Measurements from ENCODE around the gene WNK2. TPM values are rescaled to one million over a fixed set of nuclear protein-coding genes. Genes with fewer than 3 reads are reported as not detected.

WNK2 gene
- total RNA-seq, 1 experiment from 2014 or later, result 0.14 TPM

- in situ Hi-C loops (cut with HindIII; ENCODE audit: low pct_unique_long_range_greater_than_20kb, low sequenced_read_pairs), result no loop called here
- DNase-seq (ENCODE audit: low read depth), result no peak
These were observed 2.1 kb upstream of the WNK2 start for GRCh38 chr9:93181672-93182435.

DNA sequence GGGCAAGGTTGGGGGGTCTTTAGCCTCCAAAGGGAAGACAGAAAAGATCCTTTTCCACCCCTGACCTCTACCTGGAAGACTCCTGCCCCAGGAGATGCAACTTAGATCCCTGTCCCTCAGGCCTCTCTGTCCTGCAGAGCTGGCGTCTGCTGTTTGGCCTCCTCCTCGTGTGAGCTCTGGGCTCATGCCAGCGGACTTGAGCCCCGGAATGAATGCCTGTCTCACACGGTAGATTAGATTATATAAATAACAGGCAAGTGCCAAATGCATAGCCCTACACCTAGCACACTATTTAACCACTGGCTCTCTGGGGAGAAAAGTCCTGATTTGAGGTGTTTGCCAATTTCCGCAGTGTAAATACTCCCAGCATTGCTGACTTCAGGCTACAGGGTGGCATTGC, 1.4 kb upstream of the WNK2 start:
- in situ Hi-C loops (cut with HindIII; ENCODE audit: low pct_unique_long_range_greater_than_20kb, low sequenced_read_pairs), result no loop called here

GRCh38 chr9:93183131-93183662, 742 bp upstream of the WNK2 start:
- in situ Hi-C loops (cut with HindIII; ENCODE audit: low pct_unique_long_range_greater_than_20kb, low sequenced_read_pairs), result no loop called here
- DNase-seq (ENCODE audit: low read depth), result no peak

More for the DNA sequence above, 1.4 kb upstream of the WNK2 start:
- no peak for DNase-seq (ENCODE audit: low read depth)

DNA sequence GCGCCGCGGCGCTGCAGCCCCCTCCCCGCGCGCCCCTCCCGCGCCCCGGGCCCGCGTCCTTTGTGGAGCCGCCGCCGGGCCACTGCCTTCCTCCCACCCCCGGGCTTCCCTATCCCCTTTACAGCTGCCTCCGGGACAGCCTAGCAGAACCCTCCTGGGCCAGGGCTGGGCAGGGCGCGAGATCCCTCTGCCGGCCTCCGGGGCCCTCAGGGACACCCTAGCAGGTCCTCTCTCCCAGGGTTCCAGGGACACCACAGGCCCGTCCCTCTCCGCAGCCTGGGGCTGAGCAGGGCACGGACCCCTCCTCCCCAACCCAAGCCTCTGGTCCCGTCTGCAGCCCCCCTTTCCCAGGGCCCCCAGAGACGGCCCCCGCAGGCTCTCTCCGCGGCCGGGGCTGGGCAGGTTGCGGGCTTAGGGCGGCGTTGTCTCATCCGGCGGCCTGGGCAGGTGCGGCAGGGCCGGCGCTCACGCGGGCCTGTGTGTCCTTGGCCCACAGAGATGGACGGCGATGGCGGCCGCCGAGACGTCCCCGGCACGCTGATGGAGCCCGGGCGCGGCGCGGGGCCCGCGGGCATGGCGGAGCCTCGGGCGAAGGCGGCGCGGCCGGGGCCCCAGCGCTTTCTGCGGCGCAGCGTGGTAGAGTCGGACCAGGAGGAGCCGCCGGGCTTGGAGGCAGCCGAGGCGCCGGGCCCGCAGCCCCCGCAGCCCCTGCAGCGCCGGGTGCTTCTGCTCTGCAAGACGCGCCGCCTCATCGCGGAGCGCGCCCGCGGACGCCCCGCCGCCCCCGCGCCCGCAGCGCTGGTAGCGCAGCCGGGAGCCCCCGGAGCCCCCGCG, 710 bp downstream of the WNK2 start:
- in situ Hi-C loops (cut with HindIII; ENCODE audit: low pct_unique_long_range_greater_than_20kb, low sequenced_read_pairs), result no loop called here
- DNase-seq (ENCODE audit: low read depth), result no peak

GRCh38 chr9:93185266-93186214, 1.6 kb downstream of the WNK2 start:
- DNase-seq (ENCODE audit: low read depth), result no peak
- in situ Hi-C loops (cut with HindIII; ENCODE audit: low pct_unique_long_range_greater_than_20kb, low sequenced_read_pairs), result no loop called here

GRCh38 chr9:93186215-93186945, 2.4 kb downstream of the WNK2 start:
- in situ Hi-C loops (cut with HindIII; ENCODE audit: low pct_unique_long_range_greater_than_20kb, low sequenced_read_pairs), result no loop called here
- no peak for DNase-seq (ENCODE audit: low read depth)

DNA sequence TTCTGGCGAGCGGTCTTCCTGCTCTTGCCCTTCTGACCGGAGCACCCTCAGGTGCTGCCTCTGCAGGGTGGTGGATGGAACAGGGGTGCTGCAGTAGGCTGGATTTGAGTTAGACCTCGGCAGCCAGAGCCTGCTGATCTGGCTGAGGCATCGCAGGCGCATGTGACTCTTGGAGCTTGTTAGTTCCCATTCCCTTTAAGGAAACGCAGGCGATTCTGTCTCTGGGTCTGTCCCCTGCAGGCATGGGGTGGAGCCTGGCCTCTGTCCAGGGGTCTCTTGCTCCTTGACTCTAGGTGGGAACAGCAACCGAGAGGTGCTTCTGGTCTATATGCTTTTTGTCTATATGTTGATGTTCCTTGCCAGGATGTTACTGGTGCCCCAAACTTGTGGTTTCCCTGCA, 3.1 kb downstream of the WNK2 start:
- in situ Hi-C loops (cut with HindIII; ENCODE audit: low pct_unique_long_range_greater_than_20kb, low sequenced_read_pairs), result no loop called here
- DNase-seq (ENCODE audit: low read depth), result no peak

DNA sequence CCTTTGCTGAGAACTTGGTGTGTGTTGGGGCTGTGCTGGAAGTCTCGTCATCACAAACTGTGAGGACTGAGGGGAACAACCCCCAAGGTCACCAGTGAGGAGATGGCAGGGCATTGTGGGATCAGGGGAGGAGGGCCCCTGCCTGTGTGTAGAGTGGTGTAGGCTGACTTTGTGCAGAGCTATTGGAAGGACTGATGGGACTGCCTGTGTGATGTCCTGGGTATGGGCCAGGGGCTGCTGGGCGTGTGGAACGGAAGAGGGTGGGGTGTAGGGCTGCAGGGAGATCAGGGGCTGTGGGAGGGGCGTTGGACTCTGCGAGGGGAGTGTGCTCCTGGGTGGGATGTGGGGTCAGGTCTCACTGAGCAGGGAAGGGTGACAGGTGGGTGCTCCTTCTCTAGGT, 3.6 kb downstream of the WNK2 start:
- in situ Hi-C loops (cut with HindIII; ENCODE audit: low pct_unique_long_range_greater_than_20kb, low sequenced_read_pairs), result no loop called here
- DNase-seq (ENCODE audit: low read depth), result no peak

DNA sequence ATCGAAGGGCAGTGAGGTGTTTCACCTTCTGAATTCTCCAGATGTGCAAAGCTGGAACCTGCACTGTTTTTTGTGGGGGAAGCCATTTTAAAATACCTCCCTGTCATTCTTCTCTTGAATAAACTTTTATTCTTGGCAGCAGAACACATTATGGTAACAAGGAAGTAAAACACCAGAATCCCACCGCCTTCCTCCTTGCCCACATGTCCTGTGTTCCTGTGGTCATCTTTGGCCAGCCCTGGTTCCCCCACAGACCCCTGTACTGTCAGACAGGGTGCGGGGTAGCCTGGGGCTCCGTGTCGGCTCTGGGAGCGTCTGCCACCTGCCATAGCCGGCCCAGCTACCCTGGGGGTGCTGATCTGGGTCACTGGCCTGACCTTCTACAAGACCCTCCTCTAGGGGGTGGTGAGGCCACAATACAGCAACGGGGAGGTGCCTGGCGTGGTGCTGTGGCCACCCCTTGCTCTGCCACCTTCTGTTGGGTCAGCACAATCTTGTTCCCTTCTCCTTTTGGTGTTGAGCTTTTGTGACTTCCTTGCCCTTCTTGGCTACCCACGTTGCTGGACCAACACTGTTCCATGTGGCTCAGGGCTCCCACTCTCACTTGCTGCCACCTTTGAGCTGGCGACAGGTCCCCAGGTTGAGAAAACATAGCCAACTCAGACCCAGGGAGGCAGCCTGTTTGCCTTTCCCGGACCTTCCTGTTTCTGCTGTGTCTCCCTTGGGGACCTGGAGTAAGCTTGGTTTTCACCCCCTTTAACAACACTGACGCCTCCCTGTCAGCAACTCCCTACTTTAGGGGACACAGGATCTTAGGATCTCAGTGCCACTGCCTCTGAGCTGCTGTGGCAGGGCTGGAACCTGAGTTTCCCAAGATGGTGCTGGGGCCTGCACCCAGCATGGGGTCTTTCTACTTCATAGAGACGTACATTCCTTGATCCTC, 4.8 kb downstream of the WNK2 start:
- in situ Hi-C loops (cut with HindIII; ENCODE audit: low pct_unique_long_range_greater_than_20kb, low sequenced_read_pairs), result no loop called here
- no peak for DNase-seq (ENCODE audit: low read depth)

GRCh38 chr9:93189369-93190132, 5.6 kb downstream of the WNK2 start:
- DNase-seq (ENCODE audit: low read depth), result no peak
- in situ Hi-C loops (cut with HindIII; ENCODE audit: low pct_unique_long_range_greater_than_20kb, low sequenced_read_pairs), result no loop called here

DNA sequence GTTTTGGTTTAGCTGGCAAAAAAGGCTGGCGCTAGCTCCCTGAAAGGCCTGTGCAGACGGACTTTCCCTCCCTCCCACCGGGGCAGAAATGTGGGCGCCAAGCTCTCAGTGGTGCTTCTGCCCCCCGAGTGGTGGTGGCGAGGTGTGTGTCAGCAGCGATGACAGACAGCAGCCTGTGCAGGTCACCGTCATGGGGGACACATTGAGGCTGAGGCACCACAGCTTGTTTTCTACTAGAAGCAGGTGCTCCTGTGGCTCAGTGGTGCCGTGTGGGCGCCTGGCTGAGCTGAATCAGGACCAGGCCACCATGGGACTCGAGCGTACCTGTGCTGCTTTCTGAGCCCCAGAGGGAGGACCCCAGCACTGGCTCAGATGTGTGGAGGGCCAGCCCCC, 6.2 kb downstream of the WNK2 start:
- DNase-seq (ENCODE audit: low read depth), result no peak
- in situ Hi-C loops (cut with HindIII; ENCODE audit: low pct_unique_long_range_greater_than_20kb, low sequenced_read_pairs), result no loop called here

DNA sequence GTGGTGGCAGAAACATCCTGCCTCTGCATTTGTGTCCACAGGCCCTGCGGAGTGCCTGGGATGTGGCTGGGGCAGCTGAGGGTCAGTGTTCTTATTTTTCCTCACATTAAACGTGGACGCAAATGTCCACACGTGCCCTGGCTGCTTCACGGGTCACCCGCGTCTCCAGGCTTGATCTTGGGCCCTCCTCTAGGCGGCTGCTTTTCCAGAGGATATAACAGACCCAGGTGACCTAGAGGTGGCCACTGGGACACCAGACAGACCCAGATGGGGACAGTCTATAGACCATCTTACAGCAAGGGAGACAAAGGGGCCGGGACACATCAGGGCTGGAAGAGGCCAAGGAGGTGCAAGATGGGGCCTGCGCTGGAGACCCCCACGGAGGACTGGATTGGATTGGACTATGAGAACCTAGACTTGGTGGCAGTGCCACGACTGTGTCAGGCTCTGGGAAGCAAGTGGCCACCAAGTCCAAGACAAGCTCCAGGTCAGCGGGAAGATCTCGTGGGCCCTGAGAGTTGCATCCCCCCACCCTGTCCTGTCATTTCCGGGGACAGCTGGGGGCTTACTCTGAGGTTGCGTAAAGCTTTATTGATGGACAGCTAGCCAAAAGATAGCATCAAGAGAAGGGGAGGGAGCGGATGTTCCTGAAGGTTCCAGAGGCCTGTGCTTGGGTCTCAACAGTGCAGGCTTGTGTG, 6.9 kb downstream of the WNK2 start:
- DNase-seq (ENCODE audit: low read depth), result no peak
- in situ Hi-C loops (cut with HindIII; ENCODE audit: low pct_unique_long_range_greater_than_20kb, low sequenced_read_pairs), result no loop called here

GRCh38 chr9:93191354-93191660, 7.4 kb downstream of the WNK2 start:
- in situ Hi-C loops (cut with HindIII; ENCODE audit: low pct_unique_long_range_greater_than_20kb, low sequenced_read_pairs), result no loop called here
- no peak for DNase-seq (ENCODE audit: low read depth)

GRCh38 chr9:93192721-93193387, 8.9 kb downstream of the WNK2 start:
- in situ Hi-C loops (cut with HindIII; ENCODE audit: low pct_unique_long_range_greater_than_20kb, low sequenced_read_pairs), result no loop called here
- DNase-seq (ENCODE audit: low read depth), result no peak
